ENCODE measurements around the gene GMPR.

The GMPR gene

GRCh38 chr6:16238057-16238962, at the start of gene GMPR:
Gene GMPR, plus strand, starts transcription at chr6:16238587. Its CDS starts 107 bp downstream, at chr6:16238694.
- DNase-seq (ENCODE audit: low read depth): peak; percentile 48

- DNase-seq (ENCODE audit: low read depth): no peak
Measured at GRCh38 chr6:16190214-16190613, 48.2 kb upstream of the GMPR start.

GRCh38 chr6:16196260-16196983, 42.0 kb upstream of the GMPR start:
- no peak for DNase-seq (ENCODE audit: low read depth)

- DNase-seq (ENCODE audit: low read depth): no peak
Measured at GRCh38 chr6:16196984-16197546, 41.3 kb upstream of the GMPR start.

GRCh38 chr6:16198061-16198705, 40.2 kb upstream of the GMPR start:
- DNase-seq (ENCODE audit: low read depth): no peak

GRCh38 chr6:16199804-16200203, 38.6 kb upstream of the GMPR start:
- DNase-seq (ENCODE audit: low read depth): no peak

- no peak for DNase-seq (ENCODE audit: low read depth)
Measured at GRCh38 chr6:16200321-16200883, 38.0 kb upstream of the GMPR start.

- no peak for DNase-seq (ENCODE audit: low read depth)
Measured at GRCh38 chr6:16201706-16202105, 36.7 kb upstream of the GMPR start.

GRCh38 chr6:16204653-16205376, 33.6 kb upstream of the GMPR start:
- no peak for DNase-seq (ENCODE audit: low read depth)

GRCh38 chr6:16205377-16206144, 32.8 kb upstream of the GMPR start:
- no peak for DNase-seq (ENCODE audit: low read depth)

- DNase-seq (ENCODE audit: low read depth): no peak
Measured at GRCh38 chr6:16206595-16207037, 31.8 kb upstream of the GMPR start.

- DNase-seq (ENCODE audit: low read depth): no peak
Measured at GRCh38 chr6:16208989-16209388, 29.4 kb upstream of the GMPR start.

GRCh38 chr6:16209539-16209938, 28.8 kb upstream of the GMPR start:
- DNase-seq (ENCODE audit: low read depth): no peak

- no peak for DNase-seq (ENCODE audit: low read depth)
Measured at GRCh38 chr6:16212276-16212675, 26.1 kb upstream of the GMPR start.

- DNase-seq (ENCODE audit: low read depth): no peak
Measured at GRCh38 chr6:16216501-16217155, 21.8 kb upstream of the GMPR start.

GRCh38 chr6:16217156-16217721, 21.1 kb upstream of the GMPR start:
- no peak for DNase-seq (ENCODE audit: low read depth)

- no peak for DNase-seq (ENCODE audit: low read depth)
Measured at GRCh38 chr6:16222826-16223225, 15.6 kb upstream of the GMPR start.

- no peak for DNase-seq (ENCODE audit: low read depth)
Measured at GRCh38 chr6:16223362-16223761, 15.0 kb upstream of the GMPR start.

GRCh38 chr6:16224409-16224808, 14.0 kb upstream of the GMPR start:
- DNase-seq (ENCODE audit: low read depth): no peak

Measured in stimulated activated CD8-positive, alpha-beta memory T cell treated with anti-CD3 and anti-CD28 coated beads, Interleukin-7, amount 100 ng/mL, for 24 hours (primary cell).